Activated T-cell treated with anti-CD3 and anti-CD28 coated beads for 4 hours (primary cell): Measurements from ENCODE around the gene CXCL5.
"Not testable (repeated sequence)": the region's sequence is repeated elsewhere in the genome, so short reads cannot be mapped to it uniquely, and the experiment has no call there.

Experiments used
- DNase-seq: peaks from one replicate; pipeline ENCODE4 v3.0.0-alpha.2; 2020

The CXCL5 gene

DNA sequence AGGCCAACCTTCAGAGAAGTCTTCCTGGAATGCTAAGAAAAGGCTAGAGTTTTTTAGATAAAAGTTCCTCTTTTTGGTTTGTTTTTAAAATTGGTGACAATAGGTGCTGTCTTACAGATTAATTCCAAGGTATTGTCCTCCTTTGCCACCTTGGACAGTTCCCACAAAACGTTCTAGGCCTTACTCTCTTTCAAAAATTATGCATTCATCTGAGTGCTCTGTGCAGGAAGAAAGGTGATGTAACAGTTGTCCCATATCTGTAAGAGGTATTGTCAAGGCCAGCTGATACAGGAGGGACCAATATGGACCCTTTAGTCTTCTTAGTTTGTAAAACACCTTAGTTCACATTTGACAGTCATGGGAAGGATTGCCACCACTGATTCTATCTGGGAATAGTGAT lies 15.9 kb upstream of the CXCL5 start:
- DNase-seq: no peak

- DNase-seq: no peak
Measured at GRCh38 chr4:74013264-74013663, 14.8 kb upstream of the CXCL5 start.

- no peak for DNase-seq
Measured at GRCh38 chr4:74012130-74012529, 13.7 kb upstream of the CXCL5 start.

DNA sequence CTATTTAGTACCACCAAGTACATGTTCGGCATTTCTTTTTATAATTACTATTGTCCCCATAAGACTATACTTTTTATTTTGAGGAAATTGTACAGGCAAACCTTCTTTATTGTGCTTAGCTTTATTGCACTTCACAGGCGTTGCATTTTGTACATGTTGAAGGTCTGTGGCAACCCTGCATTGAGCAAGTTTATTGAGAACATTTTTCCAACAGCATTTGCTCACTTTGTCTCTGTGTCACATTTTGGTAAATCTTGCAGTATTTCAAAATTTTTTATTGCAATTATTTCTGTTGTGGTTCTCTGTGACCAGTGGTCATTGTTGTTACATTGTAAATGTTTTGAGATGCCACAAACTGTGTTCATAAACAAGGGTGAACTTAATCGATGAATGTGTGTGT lies 10.8 kb upstream of the CXCL5 start:
- no peak for DNase-seq

DNA sequence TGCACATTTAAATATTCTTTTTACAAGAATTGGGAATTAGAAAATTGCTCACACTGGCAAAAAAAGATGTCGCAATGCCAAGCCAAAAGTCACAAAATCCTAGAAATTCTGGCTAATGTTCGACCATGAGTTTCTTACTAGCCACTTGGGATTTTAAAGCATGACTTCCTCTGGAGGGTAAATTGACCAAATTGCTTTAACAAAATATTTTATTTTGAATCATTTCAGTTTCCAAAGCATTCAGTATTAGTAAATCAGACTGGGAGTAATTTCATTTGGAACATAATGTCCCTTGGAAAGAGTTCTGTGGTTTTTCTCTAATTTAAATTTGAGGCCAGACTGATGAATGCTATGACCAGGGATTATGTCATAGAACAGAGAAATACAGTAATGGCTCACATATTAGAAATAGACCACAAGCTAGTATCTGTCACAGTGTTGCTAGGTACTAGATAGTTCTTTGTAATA lies 7.6 kb upstream of the CXCL5 start:
- no peak for DNase-seq

DNA sequence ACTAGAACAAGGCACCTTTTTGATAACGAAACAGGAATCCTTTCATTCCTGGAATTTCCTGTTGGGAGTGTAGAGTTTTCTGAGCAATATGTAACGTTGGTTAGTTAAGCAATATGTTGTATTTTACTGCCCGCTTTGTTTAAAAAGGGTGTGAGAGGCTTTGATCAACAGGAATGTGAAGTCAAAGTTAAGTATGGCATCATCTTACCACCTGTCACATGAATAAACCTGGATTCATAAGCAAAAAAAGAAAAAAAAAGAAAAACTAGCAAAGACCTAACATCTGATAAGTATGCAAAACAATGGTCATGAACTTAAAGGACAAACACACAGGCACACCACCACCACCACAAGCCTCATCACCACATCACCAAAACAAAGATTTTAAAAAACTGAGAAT lies 7.1 kb upstream of the CXCL5 start:
- DNase-seq: no peak

- no peak for DNase-seq
Measured at GRCh38 chr4:74004668-74005067, 6.2 kb upstream of the CXCL5 start.

DNA sequence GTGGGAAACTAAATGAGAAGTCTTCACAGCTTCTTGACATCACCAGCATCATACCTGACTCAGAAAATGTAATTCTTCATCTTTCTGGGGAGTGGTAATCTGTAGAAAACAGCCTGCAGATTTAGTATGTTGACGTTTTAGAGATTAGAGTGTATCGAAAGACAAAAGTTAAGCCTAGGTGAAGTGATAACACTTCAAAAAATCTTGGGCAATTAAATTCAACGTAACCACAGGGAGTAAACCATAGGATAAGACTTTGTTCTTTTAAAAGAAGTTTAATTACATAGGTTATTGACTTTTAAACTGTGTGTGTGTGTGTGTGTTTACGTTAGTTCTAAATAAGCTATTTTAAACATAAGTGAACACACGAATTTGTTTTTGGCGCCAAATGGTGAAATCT lies 1.8 kb upstream of the CXCL5 start:
- DNase-seq: no peak

GRCh38 chr4:73992050-73992449 lies 6.4 kb downstream of the CXCL5 start:
- no peak for DNase-seq

DNA sequence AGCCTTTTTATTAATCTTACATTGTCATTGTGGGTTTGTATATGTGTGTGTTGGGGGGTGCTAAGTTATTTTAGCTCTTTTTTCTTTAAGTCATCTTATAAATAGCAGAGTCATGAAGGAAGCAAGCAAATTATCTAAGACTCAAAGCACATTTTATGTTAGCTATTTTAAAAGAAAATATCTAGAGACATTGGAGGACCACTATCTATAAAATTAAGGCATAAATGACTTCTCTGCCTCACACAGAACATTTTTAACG lies 6.8 kb downstream of the CXCL5 start:
- no peak for DNase-seq

GRCh38 chr4:73990988-73991741 lies 7.3 kb downstream of the CXCL5 start:
- no peak for DNase-seq

- DNase-seq: no peak
Measured at GRCh38 chr4:73989928-73990327, 8.5 kb downstream of the CXCL5 start.

DNA sequence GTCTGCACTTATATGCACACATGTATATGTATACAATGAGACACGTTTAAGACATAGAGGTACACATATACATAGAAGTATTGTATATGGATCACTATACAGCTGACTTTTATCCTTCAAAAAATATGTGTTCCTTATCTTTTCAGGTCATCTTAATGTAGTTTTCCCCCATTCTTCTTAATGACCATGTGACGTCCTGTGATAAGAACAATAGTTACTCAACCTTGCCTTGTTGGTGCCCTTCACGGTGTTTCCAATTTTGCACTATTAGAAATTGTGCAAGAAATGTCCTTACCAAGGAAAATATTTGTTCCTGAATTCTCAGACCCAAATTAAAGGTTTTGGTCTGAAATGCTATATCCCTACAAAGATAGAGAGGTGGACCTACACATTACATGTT lies 9.4 kb downstream of the CXCL5 start:
- no peak for DNase-seq

- DNase-seq: no peak
Measured at GRCh38 chr4:73988061-73988460, 10.4 kb downstream of the CXCL5 start, which contains the start of gene PPBP. Gene PPBP (minus strand): TSS chr4:73988190. CDS start chr4:73988103, 87 bp downstream.

GRCh38 chr4:73985528-73985852 lies 13.0 kb downstream of the CXCL5 start:
- no peak for DNase-seq

GRCh38 chr4:73984736-73985527 lies 13.5 kb downstream of the CXCL5 start:
- no peak for DNase-seq

DNA sequence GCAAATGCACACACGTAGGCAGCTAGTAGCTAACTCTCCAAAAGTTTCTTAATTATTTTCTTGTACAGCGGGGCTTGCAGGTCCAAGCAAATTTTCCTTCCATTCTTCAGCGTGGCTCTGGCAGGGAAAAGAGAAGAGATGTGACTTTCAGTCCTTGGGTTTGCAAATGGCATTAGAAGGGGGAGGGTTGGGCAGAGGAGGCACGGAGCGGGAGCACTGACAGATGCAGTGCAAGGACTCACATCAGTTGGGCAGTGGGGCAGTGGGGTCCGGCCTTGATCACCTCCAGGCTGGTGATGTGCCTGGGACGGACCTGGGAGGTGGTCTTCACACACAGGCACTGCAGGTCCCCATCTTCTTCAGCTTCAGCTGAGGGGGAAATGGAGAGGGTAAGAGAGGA lies 17.3 kb downstream of the CXCL5 start:
- not testable (repeated sequence) for DNase-seq

DNA sequence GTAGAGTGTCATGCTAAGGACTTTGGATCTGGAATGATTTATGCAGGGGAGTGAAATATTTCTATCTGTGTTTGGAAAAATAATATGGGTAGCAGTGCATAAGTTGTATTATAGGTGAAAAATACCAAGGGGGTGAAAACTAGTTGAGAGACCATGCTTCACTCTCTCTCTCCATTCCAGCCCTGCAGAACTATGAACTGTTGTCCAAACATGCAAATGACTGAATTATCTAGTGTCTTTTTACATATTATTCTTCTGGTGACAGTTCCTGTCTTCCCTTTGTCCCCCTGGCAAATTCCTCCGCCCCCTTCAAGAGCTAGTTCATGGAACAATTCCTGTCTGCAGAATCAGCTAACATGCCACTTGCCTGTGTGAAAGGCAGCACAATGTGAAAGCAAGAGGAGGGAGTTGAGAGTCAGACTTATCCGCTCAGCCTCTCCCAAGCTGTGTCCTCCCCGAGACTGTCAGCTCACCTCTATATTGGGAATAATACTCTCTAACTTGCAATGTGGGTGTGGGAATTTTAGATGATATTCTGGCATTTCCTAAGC lies 19.0 kb downstream of the CXCL5 start:
- no peak for DNase-seq

- no peak for DNase-seq
Measured at GRCh38 chr4:73978886-73979285, 19.6 kb downstream of the CXCL5 start.

GRCh38 chr4:73976716-73977115 lies 21.8 kb downstream of the CXCL5 start:
- DNase-seq: no peak

DNA sequence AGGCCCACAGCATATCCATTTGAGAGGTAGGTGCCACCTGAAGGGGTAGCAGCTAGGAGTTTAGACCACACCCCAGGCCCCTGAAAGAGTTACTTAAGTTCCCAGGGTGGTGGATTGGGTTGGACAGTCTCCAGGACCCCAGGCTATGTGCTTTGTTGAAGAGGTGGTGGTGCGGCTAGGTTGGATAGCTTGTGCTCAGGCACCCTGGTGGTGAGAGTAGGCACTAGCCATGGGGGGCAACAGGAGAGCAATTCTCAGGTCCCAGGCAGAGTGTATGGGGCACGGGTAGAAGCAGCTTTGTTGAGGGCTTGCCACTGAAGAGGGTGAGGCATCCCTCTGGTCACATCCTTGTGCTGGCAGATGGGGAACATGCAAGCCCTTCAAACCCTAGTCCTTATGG lies 22.3 kb downstream of the CXCL5 start:
- DNase-seq: no peak

DNA sequence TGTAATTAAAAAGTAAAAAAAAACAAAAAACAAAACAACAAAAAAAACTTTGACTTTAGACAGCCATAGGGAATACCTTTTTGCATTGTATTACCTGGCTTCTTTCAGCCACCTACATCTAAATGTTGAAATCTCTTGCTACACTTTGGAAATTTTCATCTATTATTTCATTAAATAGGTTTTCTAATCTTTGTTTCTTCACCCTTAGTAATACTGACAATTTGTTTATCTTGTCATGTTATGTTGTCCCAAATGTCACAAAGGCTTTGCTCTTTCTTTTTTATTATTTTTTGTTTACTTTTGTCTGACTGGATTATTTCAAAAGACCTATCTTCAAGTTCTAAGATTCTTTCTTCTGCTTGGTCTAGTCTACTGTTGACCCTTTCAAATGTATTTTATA lies 24.1 kb downstream of the CXCL5 start:
- DNase-seq: no peak

GRCh38 chr4:73970945-73971344 lies 27.5 kb downstream of the CXCL5 start:
- DNase-seq: no peak

- DNase-seq: no peak
Measured at GRCh38 chr4:73970011-73970410, 28.5 kb downstream of the CXCL5 start.

GRCh38 chr4:73967866-73968265 lies 30.6 kb downstream of the CXCL5 start:
- DNase-seq: no peak
